ENCODE measurements around the gene PCCA.

- TF ChIP-seq CTCF (IDR thresholded peaks at IDR 0.05) (no peak), USF2 (IDR thresholded peaks at IDR 0.05) (no peak), CBX2 (IDR thresholded peaks at IDR 0.05; ENCODE audit: borderline replicate concordance, low read depth) (no peak), EP300 (IDR thresholded peaks at IDR 0.05) (no peak), POLR2A (IDR thresholded peaks at IDR 0.05; ENCODE audit: low read length) (no peak), HDAC2 (IDR thresholded peaks at IDR 0.05) (no peak), BCL3 (IDR thresholded peaks at IDR 0.05) (no peak)
Measured at GRCh38 chr13:100528820-100529219, 439.9 kb downstream of the PCCA start.

All from A549 (cell line).